22Rv1 (cell line): Measurements from ENCODE around the gene UBL4B.

ENCODE experiments used
- ZFX ChIP-seq: fragments of 450-650 bp; IDR thresholded peaks from 2 replicates; pipeline ENCODE4 v1.6.1; 2017; ENCODE audit warnings: antibody characterized with exemption, borderline replicate concordance
- TF ChIP-seq, protein P1 (sequence below): fragments of 450-650 bp; IDR thresholded peaks from 2 replicates; pipeline ENCODE4 v1.5.1; 2017; ENCODE audit warnings: mild to moderate bottlenecking

DNA sequence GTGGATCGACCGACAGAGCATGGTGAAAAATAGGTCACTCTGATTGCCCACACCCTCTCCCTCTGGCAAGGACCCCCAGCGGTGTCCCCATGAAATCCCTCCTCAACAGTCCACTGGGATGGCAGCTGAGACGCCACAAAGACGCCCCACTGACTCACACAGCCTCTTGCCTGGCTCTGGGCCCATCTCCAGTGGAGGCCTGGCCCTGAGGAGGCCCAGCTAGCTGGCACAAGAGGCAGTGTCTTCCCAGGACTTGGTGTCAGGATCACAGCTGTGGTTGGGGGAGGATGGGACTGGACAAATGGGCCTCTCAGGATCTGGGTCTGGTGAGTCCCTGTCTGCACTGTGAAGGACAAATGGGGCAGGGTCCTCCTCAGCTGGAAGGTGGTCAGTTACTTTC, 46.4 kb upstream of the UBL4B start:
- TF ChIP-seq, protein P1, sequence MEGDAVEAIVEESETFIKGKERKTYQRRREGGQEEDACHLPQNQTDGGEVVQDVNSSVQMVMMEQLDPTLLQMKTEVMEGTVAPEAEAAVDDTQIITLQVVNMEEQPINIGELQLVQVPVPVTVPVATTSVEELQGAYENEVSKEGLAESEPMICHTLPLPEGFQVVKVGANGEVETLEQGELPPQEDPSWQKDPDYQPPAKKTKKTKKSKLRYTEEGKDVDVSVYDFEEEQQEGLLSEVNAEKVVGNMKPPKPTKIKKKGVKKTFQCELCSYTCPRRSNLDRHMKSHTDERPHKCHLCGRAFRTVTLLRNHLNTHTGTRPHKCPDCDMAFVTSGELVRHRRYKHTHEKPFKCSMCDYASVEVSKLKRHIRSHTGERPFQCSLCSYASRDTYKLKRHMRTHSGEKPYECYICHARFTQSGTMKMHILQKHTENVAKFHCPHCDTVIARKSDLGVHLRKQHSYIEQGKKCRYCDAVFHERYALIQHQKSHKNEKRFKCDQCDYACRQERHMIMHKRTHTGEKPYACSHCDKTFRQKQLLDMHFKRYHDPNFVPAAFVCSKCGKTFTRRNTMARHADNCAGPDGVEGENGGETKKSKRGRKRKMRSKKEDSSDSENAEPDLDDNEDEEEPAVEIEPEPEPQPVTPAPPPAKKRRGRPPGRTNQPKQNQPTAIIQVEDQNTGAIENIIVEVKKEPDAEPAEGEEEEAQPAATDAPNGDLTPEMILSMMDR, result no peak
- TF ChIP-seq ZFX, result no peak
